ENCODE data around the gene ADH4. TPM values are rescaled to one million over a fixed set of nuclear protein-coding genes. Genes with fewer than 3 reads are reported as not detected.

ADH4 gene
- total RNA-seq, 1 experiment from 2014 or later, result 0.25 TPM

GRCh38 chr4:99078931-99079624, 65.0 kb downstream of the ADH4 start:
- H3K79me2 ChIP-seq (ENCODE audit: insufficient read depth, low read length), result peaks cover 25% of the 10 kb centered on the region
- no peaks in the 10 kb centered on the region for H3K9me2 ChIP-seq (ENCODE audit: insufficient read depth)
- RAD21 ChIA-PET (ENCODE audit: low non-redundant PET in 1 of 2, low total read pairs in 2 of 2, uncharacterized antibody in 2 of 2, unreplicated experiment in 2 of 2), result no interaction called here
- H3K9ac ChIP-seq (ENCODE audit: low read length), result no peak overlapping the region
- intact Hi-C loops (cut with micrococcal nuclease), result no loop called here
- no peaks in the 10 kb centered on the region for H3K27me3 ChIP-seq (ENCODE audit: insufficient read depth, low read length)
- CTCF ChIA-PET, result no interaction called here
- H3K4me1 ChIP-seq (ENCODE audit: control insufficient read depth in 1 of 2, insufficient read depth in 2 of 2, low read length in 2 of 2), result no peaks in the 10 kb centered on the region
- TF ChIP-seq ELF1 (IDR thresholded peaks at IDR 0.05; ENCODE audit: borderline replicate concordance, low read depth), result no peak
- no peak overlapping the region for H3K4me2 ChIP-seq (ENCODE audit: low read length)
- POLR2A ChIA-PET, result no interaction called here
- ATAC-seq (no peak), DNase-seq (ENCODE audit: low read depth, low spot score) (no peak)
- H3K27ac ChIP-seq (ENCODE audit: low read depth, low read length), result no peak overlapping the region
- peaks cover 42 to 50% of the 10 kb centered on the region in 2 experiments; a peak in 3 of 4 replicates for H3K36me3 ChIP-seq (ENCODE audit: control insufficient read depth in 1 of 2, insufficient read depth in 2 of 2, low read length in 2 of 2)
- no peaks in the 10 kb centered on the region for H4K20me1 ChIP-seq (ENCODE audit: insufficient read depth)
- no TSS peak for BruUV-seq (replicated peaks)
- H2AFZ ChIP-seq (ENCODE audit: low read depth, low read length, poor library complexity, severe bottlenecking), result no peak overlapping the region
- H3K4me3 ChIP-seq (replicated peaks in 1 of 2; ENCODE audit: low read depth in 1 of 2, low read length in 2 of 2), result no peak overlapping the region
- no peaks in the 10 kb centered on the region for H3K9me3 ChIP-seq (ENCODE audit: control insufficient read depth in 1 of 2, insufficient read depth in 1 of 2, low read depth in 1 of 2, low read length in 2 of 2)

GRCh38 chr4:99078336-99078735, 65.8 kb downstream of the ADH4 start:
- peaks cover 46 to 48% of the 10 kb centered on the region in 2 experiments; a peak in 3 of 4 replicates for H3K36me3 ChIP-seq (ENCODE audit: control insufficient read depth in 1 of 2, insufficient read depth in 2 of 2, low read length in 2 of 2)
- no peak for ATAC-seq
- ChIA-PET RAD21 (ENCODE audit: low non-redundant PET in 1 of 2, low total read pairs in 2 of 2, uncharacterized antibody in 2 of 2, unreplicated experiment in 2 of 2) (no interaction called here), POLR2A (no interaction called here), CTCF (no interaction called here)
- H3K9ac ChIP-seq (ENCODE audit: low read length), result no peak overlapping the region
- no peak overlapping the region for H3K4me2 ChIP-seq (ENCODE audit: low read length)
- BruUV-seq (replicated peaks), result no TSS peak
- H3K27ac ChIP-seq (ENCODE audit: low read depth, low read length), result no peak overlapping the region
- no peaks in the 10 kb centered on the region for H3K27me3 ChIP-seq (ENCODE audit: insufficient read depth, low read length)
- DNase-seq (ENCODE audit: low read depth, low spot score), result no peak
- H4K20me1 ChIP-seq (ENCODE audit: insufficient read depth), result no peaks in the 10 kb centered on the region
- intact Hi-C loops (cut with micrococcal nuclease), result no loop called here
- no peaks in the 10 kb centered on the region for H3K4me1 ChIP-seq (ENCODE audit: control insufficient read depth in 1 of 2, insufficient read depth in 2 of 2, low read length in 2 of 2)
- H3K9me3 ChIP-seq (ENCODE audit: control insufficient read depth in 1 of 2, insufficient read depth in 1 of 2, low read depth in 1 of 2, low read length in 2 of 2), result no peaks in the 10 kb centered on the region
- no peak overlapping the region for H3K4me3 ChIP-seq (replicated peaks in 1 of 2; ENCODE audit: low read depth in 1 of 2, low read length in 2 of 2)
- H3K79me2 ChIP-seq (ENCODE audit: insufficient read depth, low read length), result peaks cover 18% of the 10 kb centered on the region
- no peaks in the 10 kb centered on the region for H3K9me2 ChIP-seq (ENCODE audit: insufficient read depth)
- H2AFZ ChIP-seq (ENCODE audit: low read depth, low read length, poor library complexity, severe bottlenecking), result no peak overlapping the region
- no peak for TF ChIP-seq EZH2 (IDR thresholded peaks at IDR 0.05)
- no peak for TF ChIP-seq REST (IDR thresholded peaks at IDR 0.05; ENCODE audit: low read depth)
- no peak for TF ChIP-seq POLR2A (IDR thresholded peaks at IDR 0.05; ENCODE audit: borderline replicate concordance, extremely low read depth, insufficient read depth, insufficient read length)
- no peak for TF ChIP-seq ZBTB33 (IDR thresholded peaks at IDR 0.05; ENCODE audit: extremely low read depth, insufficient replicate concordance, low read length)
- no peak for TF ChIP-seq RAD21 (IDR thresholded peaks at IDR 0.05; ENCODE audit: low read depth)
- TF ChIP-seq TCF7L2 (IDR thresholded peaks at IDR 0.05; ENCODE audit: borderline replicate concordance, extremely low read depth, insufficient read depth, insufficient read length), result no peak
- no peak for TF ChIP-seq JUND (IDR thresholded peaks at IDR 0.05)
- no peak for TF ChIP-seq SP1 (IDR thresholded peaks at IDR 0.05; ENCODE audit: low read depth)
- TF ChIP-seq SRF (IDR thresholded peaks at IDR 0.05; ENCODE audit: low read depth), result no peak
- TF ChIP-seq MAX (IDR thresholded peaks at IDR 0.05), result no peak
- no peak for TF ChIP-seq CBX3 (IDR thresholded peaks at IDR 0.05; ENCODE audit: low read depth)
- TF ChIP-seq SIN3A (IDR thresholded peaks at IDR 0.05; ENCODE audit: low read depth), result no peak
- TF ChIP-seq ATF3 (IDR thresholded peaks at IDR 0.05), result no peak
- TF ChIP-seq YY1 (IDR thresholded peaks at IDR 0.05; ENCODE audit: extremely low read depth, insufficient replicate concordance, low read depth, low read length), result no peak
- TF ChIP-seq ZFX (IDR thresholded peaks at IDR 0.05), result no peak
